Measurements from ENCODE around the gene PLEKHA5. TPM values are rescaled to one million over a fixed set of nuclear protein-coding genes. Genes with fewer than 3 reads are reported as not detected.
A peak's percentile ranks its signal among the peaks of the same experiment; 100 is the strongest.

PLEKHA5 gene
- total RNA-seq, 4 donors from 2014 or later, result 34.5 to 120 (median 60.0) TPM

GRCh38 chr12:19158923-19159322 lies 29.4 kb downstream of the PLEKHA5 start:
- H3K9me3 ChIP-seq, result no peaks in the 10 kb centered on the region
- H3K27ac ChIP-seq, result peak overlapping the region in 2 of 4 donors; percentile 35 to 42
- no peaks in the 10 kb centered on the region for H3K36me3 ChIP-seq
- ATAC-seq, result peak; percentile 53
- H3K4me1 ChIP-seq, result peaks cover 0 to 69% (median 20%) of the 10 kb centered on the region in 3 donors
- no peaks in the 10 kb centered on the region for H3K27me3 ChIP-seq
- H3K4me3 ChIP-seq, result no peak overlapping the region
- TF ChIP-seq POLR2AphosphoS5 (IDR thresholded peaks at IDR 0.05), result peak; percentile 49
- TF ChIP-seq EP300 (IDR thresholded peaks at IDR 0.05), result no peak
- WGBS, 2 donors (ENCODE audit: low coverage in 1 of 2), result 0 to 18% methylated on average over 1 of the region's 1 CpG

DNA sequence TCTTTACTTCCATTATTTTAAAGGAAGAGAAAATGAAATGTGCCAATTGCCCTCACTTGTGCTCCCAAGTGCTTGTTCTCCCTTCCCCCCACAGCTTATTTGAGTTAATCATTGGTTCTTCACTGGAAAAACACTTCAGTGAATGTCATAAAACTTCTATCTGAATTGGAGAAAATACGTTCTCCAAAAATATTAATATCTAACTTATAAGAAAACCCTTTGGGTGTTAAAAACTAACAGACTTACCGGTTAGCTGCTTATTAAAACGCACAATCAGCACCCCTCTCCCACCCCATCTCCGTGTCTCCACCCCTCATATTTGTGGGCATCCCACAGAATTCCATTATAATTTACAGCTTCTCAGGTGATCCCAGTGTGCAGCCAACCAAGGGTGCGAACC lies 31.7 kb downstream of the PLEKHA5 start:
- no peaks in the 10 kb centered on the region for H3K27me3 ChIP-seq
- no peak for ATAC-seq
- H3K4me1 ChIP-seq, result peaks cover 0 to 63% (median 13%) of the 10 kb centered on the region in 3 donors
- H3K36me3 ChIP-seq, result no peaks in the 10 kb centered on the region
- WGBS, 2 donors (ENCODE audit: low coverage in 1 of 2), result 95 to 97% methylated on average over 5 of the region's 5 CpGs
- no peak overlapping the region for H3K4me3 ChIP-seq
- TF ChIP-seq POLR2AphosphoS5 (IDR thresholded peaks at IDR 0.05) (no peak), POLR2A (IDR thresholded peaks at IDR 0.05) (no peak), EP300 (IDR thresholded peaks at IDR 0.05) (no peak)
- TF ChIP-seq, protein P1, sequence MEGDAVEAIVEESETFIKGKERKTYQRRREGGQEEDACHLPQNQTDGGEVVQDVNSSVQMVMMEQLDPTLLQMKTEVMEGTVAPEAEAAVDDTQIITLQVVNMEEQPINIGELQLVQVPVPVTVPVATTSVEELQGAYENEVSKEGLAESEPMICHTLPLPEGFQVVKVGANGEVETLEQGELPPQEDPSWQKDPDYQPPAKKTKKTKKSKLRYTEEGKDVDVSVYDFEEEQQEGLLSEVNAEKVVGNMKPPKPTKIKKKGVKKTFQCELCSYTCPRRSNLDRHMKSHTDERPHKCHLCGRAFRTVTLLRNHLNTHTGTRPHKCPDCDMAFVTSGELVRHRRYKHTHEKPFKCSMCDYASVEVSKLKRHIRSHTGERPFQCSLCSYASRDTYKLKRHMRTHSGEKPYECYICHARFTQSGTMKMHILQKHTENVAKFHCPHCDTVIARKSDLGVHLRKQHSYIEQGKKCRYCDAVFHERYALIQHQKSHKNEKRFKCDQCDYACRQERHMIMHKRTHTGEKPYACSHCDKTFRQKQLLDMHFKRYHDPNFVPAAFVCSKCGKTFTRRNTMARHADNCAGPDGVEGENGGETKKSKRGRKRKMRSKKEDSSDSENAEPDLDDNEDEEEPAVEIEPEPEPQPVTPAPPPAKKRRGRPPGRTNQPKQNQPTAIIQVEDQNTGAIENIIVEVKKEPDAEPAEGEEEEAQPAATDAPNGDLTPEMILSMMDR (IDR thresholded peaks at IDR 0.05), result no peak
- no peaks in the 10 kb centered on the region for H3K9me3 ChIP-seq
- no peak overlapping the region for H3K27ac ChIP-seq

DNA sequence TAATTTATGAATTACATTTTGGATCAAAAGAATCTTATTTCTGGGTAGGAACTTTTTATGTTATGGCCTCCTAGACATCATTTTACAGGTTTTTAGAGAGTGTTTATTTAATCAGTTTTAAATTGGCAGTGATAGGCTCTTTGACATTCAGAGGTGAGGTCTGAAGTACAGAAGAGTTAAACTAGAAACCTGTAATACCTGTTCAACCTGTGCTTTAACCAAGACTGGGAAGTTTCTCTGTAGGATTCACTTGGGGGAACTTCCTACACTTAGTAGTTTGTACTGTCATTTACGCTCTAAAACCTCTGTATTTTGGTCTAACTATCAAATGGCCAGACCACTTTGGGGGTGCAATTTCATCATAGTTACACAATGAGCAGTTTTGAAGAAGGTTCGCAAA lies 35.9 kb downstream of the PLEKHA5 start:
- no peak overlapping the region for H3K4me3 ChIP-seq
- ATAC-seq, result no peak
- H3K4me1 ChIP-seq, result peaks cover 0 to 64% (median 0%) of the 10 kb centered on the region in 3 donors
- 90 to 95% methylated on average over 1 to 2 of the region's 2 CpGs for WGBS, 2 donors (ENCODE audit: low coverage in 1 of 2)
- H3K9me3 ChIP-seq, result no peaks in the 10 kb centered on the region
- TF ChIP-seq POLR2AphosphoS5 (IDR thresholded peaks at IDR 0.05) (no peak), EP300 (IDR thresholded peaks at IDR 0.05) (no peak), POLR2A (IDR thresholded peaks at IDR 0.05) (no peak)
- TF ChIP-seq, protein P1 (IDR thresholded peaks at IDR 0.05), result no peak
- no peak overlapping the region for H3K27ac ChIP-seq
- no peaks in the 10 kb centered on the region for H3K27me3 ChIP-seq
- no peaks in the 10 kb centered on the region for H3K36me3 ChIP-seq

DNA sequence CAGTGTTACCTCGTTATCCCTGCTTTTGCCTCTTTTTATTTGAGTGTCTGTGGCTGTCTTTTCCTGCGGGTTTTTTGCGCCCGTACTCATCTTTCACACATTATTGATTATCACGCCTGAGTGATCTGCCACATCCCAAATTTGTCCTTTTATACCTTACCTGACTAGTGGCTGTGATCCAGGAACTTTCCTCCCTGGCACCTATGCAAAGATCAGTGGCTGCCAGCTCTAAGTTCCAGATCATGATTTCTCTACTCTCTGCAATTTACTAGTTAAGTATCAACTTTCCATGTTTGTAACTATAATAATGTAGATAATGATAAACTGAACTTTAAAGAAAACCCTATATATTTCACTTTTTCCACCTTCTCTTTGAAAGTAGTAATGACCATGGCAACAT lies 36.9 kb downstream of the PLEKHA5 start:
- ATAC-seq, result no peak

GRCh38 chr12:19166956-19167355 lies 37.4 kb downstream of the PLEKHA5 start:
- 38 to 46% methylated on average over 2 of the region's 2 CpGs for WGBS, 2 donors (ENCODE audit: low coverage in 1 of 2)
- no peak overlapping the region for H3K4me3 ChIP-seq
- H3K4me1 ChIP-seq, result peaks cover 0 to 75% (median 0%) of the 10 kb centered on the region in 3 donors
- ATAC-seq, result no peak
- H3K9me3 ChIP-seq, result no peaks in the 10 kb centered on the region
- H3K27ac ChIP-seq, result no peak overlapping the region
- no peak for TF ChIP-seq POLR2AphosphoS5 (IDR thresholded peaks at IDR 0.05)
- no peak for TF ChIP-seq EP300 (IDR thresholded peaks at IDR 0.05)
- no peak for TF ChIP-seq POLR2A (IDR thresholded peaks at IDR 0.05)
- TF ChIP-seq, protein P1 (IDR thresholded peaks at IDR 0.05), result no peak
- no peaks in the 10 kb centered on the region for H3K27me3 ChIP-seq
- H3K36me3 ChIP-seq, result no peaks in the 10 kb centered on the region

More for the DNA sequence above, 36.9 kb downstream of the PLEKHA5 start:
- Histone ChIP-seq H3K27ac (no peak overlapping the region), H3K9me3 (no peaks in the 10 kb centered on the region), H3K4me3 (no peak overlapping the region), H3K36me3 (no peaks in the 10 kb centered on the region), H3K4me1 (peaks cover 0 to 72% (median 0%) of the 10 kb centered on the region in 3 donors), H3K27me3 (no peaks in the 10 kb centered on the region)
- TF ChIP-seq POLR2A (IDR thresholded peaks at IDR 0.05) (no peak), POLR2AphosphoS5 (IDR thresholded peaks at IDR 0.05) (no peak), EP300 (IDR thresholded peaks at IDR 0.05) (no peak)
- TF ChIP-seq, protein P1 (IDR thresholded peaks at IDR 0.05), result no peak
- WGBS, 2 donors (ENCODE audit: low coverage in 1 of 2), result 85 to 88% methylated on average over 5 of the region's 5 CpGs
